Right renal pelvis (tissue), 4 donors: ENCODE results near the gene ENTPD6. TPM values are rescaled to one million over a fixed set of nuclear protein-coding genes. Genes with fewer than 3 reads are reported as not detected.
"Not testable (repeated sequence)": the region's sequence is repeated elsewhere in the genome, so short reads cannot be mapped to it uniquely, and the experiment has no call there.

Experiments used
- DNase-seq, 4 donors: peaks; one replicate each; pipeline ENCODE4 v3.0.0-alpha.2; 2013; ENCODE audit warnings: low read depth in 4 of 4, low spot score in 3 of 4, missing footprints in 1 of 4
- polyA plus RNA-seq, 4 donors: library from polyadenylated mRNA; unstranded; fragments of 120-200 nt; gene quantifications; one replicate each; pipeline ENCODE4 v1.2.1, GENCODE V29; 2013; ENCODE audit not compliant: insufficient read length in 4 of 4

ENTPD6 gene
- polyA plus RNA-seq, 4 donors = 39.5 to 47.1 (median 41.3) TPM

DNA sequence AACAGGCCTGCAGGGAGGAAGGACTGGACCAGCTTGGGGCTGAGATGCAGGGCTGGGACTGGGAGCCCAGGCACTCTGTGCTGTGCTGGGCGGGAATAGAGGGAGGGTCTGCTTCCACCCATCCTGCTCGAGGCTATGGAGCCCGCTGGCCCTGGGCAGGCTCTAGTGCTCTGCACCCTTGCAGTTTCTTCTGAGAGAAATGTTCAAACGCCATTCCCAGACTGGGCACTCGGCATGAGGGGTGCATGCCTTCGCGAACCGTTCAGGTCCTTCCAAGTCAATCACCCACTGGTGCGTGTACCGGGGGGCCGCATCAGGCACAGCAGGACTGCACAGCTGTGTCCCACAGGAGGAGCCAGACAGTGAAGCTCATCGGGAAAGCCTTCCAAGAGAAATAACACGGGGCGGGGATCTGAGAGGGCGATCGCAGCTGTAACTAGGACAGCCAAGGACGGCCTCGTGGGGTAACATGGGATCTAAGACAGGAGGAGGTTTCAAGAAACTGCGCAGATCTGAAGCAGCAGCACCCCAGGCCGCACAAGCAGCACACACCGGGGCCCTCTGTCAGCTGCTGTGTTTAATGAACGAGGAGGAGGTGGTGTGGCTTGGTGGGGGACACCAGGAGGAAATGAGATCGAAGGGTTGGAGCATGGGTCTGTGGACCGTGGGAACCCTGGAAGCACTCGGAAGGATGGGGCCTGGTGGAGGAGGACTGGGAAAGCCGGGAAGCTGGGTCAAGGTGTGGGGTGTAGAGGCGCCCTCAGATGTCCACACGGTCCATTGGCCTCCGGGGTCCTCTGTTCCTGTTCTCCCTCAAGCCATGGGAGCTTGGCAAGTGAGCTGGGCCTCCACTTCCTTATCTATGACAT is 26.3 kb downstream of the ENTPD6 start:
- no peak for DNase-seq

- no peak for DNase-seq
Measured at GRCh38 chr20:25222461-25223178, 27.1 kb downstream of the ENTPD6 start.

DNA sequence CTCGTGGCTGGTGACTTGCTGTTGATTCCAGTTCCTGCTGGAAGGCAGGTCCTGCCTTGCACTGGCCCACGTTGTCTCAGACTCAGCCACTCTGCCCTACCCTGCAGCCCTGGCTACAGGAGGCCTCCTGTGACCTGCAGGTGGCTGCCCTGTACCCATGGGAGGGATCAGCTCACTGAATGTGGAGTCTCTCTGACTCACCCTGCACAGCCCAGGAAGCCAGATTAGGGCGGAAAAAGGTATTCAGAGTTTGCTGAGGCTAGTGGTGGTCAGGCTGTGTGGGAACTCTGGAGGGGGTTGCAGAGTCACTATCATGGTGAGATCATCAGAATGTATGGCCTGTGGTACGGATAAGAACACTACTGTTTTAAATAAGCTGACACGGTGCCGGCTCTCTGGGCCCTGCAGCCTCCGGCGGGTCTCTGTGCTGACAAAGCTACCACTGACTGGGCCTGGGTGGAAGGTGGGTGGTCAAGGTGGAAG is 27.7 kb downstream of the ENTPD6 start:
- no peak for DNase-seq

DNA sequence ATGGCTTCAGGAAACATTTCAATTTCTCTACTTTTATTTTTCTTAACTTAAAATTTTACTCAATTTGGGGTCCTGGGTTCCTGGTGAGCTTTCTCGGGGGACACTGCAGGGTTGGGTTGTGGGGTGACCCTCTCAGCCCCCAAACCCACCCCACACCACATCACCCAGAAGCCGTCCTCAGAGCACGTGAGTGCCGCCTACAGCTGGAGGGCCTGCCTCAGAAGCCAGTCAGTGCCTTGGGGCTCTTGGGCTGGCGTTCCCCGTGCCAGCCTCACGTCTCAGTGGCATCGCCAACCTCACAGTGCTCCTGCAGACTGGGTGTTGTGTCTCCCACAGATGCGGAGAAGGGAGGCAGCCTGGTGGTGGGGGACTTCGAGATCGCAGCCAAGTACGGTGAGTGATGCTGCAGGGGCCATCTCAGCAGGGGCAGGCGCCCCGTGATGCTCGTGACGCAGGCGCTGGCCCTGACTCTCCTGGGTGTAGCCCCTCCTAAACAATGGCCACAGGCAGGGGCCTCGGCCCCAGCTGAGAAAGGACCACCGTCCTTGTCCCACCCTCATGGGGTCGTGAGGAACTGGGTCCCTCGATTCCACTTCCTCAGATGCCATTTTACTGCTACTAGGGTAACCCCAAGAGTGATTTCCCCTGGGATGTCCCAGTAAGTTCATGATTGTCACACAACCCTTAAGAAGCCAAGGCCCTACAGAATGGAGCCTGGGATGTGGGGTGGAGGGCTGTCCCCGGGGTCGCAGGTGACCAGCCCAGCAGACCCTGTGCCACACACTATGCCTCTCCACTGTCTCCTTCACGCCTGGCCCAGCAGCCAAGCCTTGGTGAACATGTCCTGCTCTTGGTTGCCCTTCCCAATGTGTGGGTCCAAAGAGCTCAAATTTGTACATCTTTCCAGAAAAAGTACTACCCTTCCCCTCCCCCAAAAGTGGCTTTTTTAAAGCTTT is 28.5 kb downstream of the ENTPD6 start:
- DNase-seq = no peak

DNA sequence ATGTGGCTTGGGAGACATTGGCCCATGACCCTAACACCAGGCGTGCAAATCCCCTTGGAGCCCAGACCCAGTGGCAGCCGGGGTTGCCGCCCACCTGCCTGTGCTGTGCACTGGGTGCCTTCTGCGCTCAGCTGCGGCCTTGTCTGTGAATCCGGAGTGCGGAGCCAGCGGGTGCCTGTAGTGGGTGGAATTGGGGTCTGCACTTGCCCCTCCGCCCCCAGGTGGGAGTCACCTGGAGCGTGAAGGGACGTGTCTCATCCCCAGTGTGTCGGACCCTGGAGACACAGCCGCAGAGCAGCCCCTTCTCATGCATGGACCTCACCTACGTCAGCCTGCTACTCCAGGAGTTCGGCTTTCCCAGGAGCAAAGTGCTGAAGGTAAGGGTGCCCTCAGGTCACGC is 29.4 kb downstream of the ENTPD6 start:
- no peak for DNase-seq

GRCh38 chr20:25225642-25226432 is 30.3 kb downstream of the ENTPD6 start:
- no peak for DNase-seq

GRCh38 chr20:25226433-25227316 is 31.2 kb downstream of the ENTPD6 start:
- no peak for DNase-seq

DNA sequence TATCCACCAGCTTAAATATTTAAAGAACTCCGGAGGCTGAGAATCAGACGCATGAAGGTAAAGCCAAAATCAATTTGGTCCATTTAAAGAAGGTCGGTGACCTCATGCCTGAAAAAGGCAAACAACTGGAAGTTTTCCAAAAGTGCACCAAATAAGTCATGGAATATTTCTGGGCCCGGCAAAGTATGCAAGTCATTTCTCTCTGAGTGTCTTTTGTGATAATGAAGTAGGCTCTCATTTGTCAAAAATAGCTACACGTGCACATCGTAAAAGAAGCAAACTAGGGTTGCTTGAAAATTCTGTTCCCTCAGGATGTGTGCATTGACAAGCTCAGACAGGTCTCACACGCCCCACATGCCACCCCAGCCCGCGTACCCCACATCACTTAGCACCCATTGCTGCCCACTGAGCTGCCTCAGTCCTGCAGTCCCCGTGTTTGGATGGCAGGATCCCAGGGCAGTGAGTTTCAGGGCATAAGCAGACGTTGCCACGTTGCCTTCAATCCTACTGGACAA is 31.9 kb downstream of the ENTPD6 start:
- no peak for DNase-seq

DNA sequence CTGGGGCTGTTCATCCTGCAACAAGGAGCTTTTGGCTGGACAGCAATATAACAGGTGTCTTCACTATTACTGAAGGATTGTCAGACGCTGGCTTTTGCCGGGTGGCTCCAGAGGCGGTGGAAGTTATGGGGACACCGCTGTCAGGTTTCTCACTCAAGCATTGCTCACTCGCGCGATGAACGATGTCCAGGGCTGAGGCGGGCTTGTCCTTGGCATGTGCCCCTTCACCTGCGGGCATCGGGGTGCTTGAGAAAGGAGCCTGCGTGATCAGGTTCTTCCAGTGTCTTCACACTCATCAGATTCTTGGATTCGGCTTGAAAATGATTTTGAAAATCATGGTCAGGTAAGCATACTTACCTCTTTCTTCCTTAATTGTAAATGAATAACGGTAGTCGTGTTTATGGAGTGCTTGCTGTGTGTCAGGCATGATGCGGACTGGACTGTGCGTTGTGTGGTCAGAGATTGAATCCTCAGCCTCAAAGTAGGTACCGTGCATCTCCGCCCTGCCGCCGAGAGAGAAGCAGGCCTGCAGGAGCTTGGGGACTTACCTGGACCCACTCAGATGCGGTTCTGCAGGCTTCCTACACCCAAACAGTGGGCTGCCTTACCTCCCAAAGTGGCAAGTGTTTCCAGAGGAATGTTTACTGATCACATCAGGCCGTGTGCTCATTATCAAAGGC is 34.1 kb downstream of the ENTPD6 start:
- no peak for DNase-seq

- no peak for DNase-seq
Measured at GRCh38 chr20:25230166-25230831, 34.8 kb downstream of the ENTPD6 start.

DNA sequence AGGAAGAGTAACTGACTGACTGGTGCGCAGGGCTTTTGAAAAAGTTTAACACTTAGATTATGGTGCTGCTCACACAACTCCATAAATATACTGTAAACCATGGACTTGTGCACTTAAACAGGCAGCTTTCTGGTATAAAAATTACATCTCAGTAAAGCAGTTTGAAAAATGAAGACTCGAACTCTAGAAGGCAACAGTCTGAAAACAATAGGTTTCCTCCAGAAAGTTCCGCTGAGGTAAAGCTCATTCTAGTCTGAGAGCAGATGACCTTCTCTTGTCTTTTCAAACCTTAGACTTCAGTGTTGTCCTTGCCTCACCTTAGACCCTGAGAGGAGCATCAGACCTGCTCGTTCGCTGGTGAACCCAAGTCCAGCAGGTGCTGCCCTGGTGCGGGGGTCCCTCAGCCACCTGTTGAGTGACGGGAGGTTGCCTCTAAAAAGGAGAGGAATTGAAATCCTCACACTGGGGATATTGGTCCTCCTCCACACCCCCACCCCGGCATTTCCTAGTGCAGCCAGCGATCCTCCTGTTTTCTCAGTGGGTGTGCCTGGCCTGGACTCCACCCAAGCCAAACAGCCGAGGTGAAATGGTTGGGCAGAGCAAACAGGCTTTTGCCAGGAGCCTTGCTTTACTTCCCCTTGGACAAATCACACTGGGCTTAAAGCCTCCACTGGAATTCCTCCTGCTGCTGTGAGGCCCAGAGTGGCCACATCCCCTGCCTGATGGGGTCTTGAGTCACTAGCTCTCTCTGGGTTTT is 37.7 kb downstream of the ENTPD6 start:
- DNase-seq = no peak

- not testable (repeated sequence) for DNase-seq
Measured at GRCh38 chr20:25234009-25234849, 38.7 kb downstream of the ENTPD6 start.

DNA sequence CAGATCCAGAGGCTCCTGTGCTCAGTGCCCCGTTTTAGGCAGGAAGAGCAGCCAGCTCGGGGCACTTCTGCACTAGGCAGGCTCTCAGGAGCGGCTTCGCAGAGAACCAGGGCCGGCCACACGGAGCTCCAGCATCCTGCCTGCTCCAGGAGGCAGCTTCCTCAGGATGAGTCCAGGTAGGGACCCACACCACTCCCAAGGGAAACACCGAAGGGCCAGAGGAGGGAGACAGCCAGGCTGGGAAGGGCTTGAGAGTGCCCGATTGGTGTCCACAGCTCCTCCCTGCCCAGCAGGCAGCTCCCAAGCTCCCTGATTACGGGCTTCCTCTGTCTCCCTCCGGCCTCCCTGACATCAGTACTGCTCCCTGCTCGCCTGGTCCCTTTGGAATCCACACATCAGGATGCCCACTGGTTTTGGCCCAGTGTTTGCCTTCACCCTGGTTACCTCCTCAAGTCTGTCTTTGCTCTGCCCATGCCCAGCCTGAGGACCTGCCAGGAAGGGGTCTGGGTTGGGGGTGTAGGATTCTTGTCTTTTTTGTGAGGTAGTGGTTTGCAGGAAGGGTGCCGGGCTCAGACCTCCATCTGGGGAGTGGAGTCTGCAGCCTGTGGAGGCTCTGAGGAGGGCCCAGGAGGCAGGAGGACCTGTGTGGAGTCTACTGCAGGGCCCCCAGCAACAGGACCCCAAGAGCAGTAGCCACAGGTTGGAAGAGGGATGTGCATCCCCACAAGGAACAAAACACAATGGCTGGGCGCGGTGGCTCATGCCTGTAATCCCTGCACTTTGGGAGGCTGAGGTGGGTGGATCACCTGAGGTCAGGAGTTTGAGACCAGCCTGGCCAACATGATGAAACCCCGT is 41.2 kb downstream of the ENTPD6 start:
- DNase-seq = no peak

GRCh38 chr20:25237610-25238318 is 42.3 kb downstream of the ENTPD6 start:
- DNase-seq = no peak
